Ovary (tissue), 9 donors: ENCODE measurements around the gene F8. TPM values are rescaled to one million over a fixed set of nuclear protein-coding genes. Genes with fewer than 3 reads are reported as not detected.

Experiments used
- DNase-seq, 5 donors: peaks; one replicate each; pipeline ENCODE4 v3.0.0-alpha.2; 2019 to 2020
- H3K27ac ChIP-seq, 2 donors: fragments of 200-600 bp; one replicate each; pipeline versions ENCODE4 v1.5.1 to v1.8.0; 2019 to 2022
- H3K27me3 ChIP-seq: fragments of 200-600 bp; one replicate; pipeline ENCODE4 v1.8.0; 2022
- H3K36me3 ChIP-seq: fragments of 200-600 bp; sonication (generic); one replicate; pipeline ENCODE4 v1.5.1; 2019
- H3K4me1 ChIP-seq: one replicate; pipeline ENCODE4 v1.8.1; 2013; ENCODE audit warnings: mild to moderate bottlenecking, moderate library complexity; ENCODE audit not compliant: insufficient read depth
- H3K4me3 ChIP-seq: fragments of 200-600 bp; sonication (generic); one replicate; pipeline ENCODE4 v1.5.1; 2017
- H3K9me3 ChIP-seq, 2 donors: fragments of 200-600 bp in 1 of 2; sonication (generic) in 1 of 2; one replicate each; pipeline versions ENCODE4 v1.5.1 to v1.8.1; 2013 to 2019; ENCODE audit warnings: mild to moderate bottlenecking in 1 of 2, moderate library complexity in 1 of 2
- CTCF ChIP-seq, 3 donors: fragments of 450-650 bp in 2 of 3; fragments of 200-600 bp in 1 of 3; IDR thresholded peaks; one replicate each; pipeline versions ENCODE4 v1.5.1 to v1.8.0; 2016 to 2022; ENCODE audit warnings: antibody characterized with exemption in 3 of 3, mild to moderate bottlenecking in 1 of 3
- EP300 ChIP-seq: sonication (generic); formaldehyde crosslinking; IDR thresholded peaks from one replicate; pipeline ENCODE4 v1.6.1; 2017; ENCODE audit warnings: antibody characterized with exemption
- POLR2A ChIP-seq: fragments of 450-650 bp; IDR thresholded peaks from one replicate; pipeline ENCODE4 v1.6.1; 2017; ENCODE audit warnings: antibody characterized with exemption, mild to moderate bottlenecking, moderate library complexity
- WGBS, 3 donors: extraction: QIAGEN DNeasy Blood & Tissue Kit in 1 of 3; methylation state at CpG; one replicate each; pipeline versions ENCODE4 v1.1.5 to v1.1.7; 2013 to 2017; 5-methylcytosine and 5-hydroxymethylcytosine counted together
- intact Hi-C, 4 donors: fragments of 100-400 bp; cut with DNase I; formaldehyde crosslinking; loops; one replicate each; pipeline versions ENCODE4 v1.11.0 to v1.15.1; 2022 to 2023
- polyA plus RNA-seq, 2 donors: library from polyadenylated mRNA; stranded (reverse); fragments of 200-250 nt in 1 of 2; fragments of 350-450 nt in 1 of 2; fragmentation: Illumina TruSeq in 1 of 2; extraction: RNeasy Lipid Tissue Mini Kit (QIAGEN cat#74804) in 1 of 2; gene quantifications; one replicate each; pipeline ENCODE4 v1.2.3, GENCODE V29; 2013 to 2014
- total RNA-seq, 7 donors: library from RNA; depleted of rRNA in 2 of 7; stranded (reverse); fragments of >200 nt in 2 of 7; fragmentation: NEBNext Ultra II Directional in 3 of 7; extraction: Animal tissue kit (Norgen Biotek cat#: 25700) in 3 of 7; gene quantifications; one replicate each; pipeline versions ENCODE4 v1.1.0 to v1.2.4, GENCODE V29; 2016 to 2023
- donor health status: DM: no; HTN: no; CAD: no; lungs with moderate emphysema.
- donor health status: DM: no; HTN: no; CAD: no.
- donor health status: Bipolar disorder and iron deficiency.
- donor health status: DM: yes; HTN: yes; CAD: no.
- donor health status: DM: no; HTN: no; CAD: no.
- donor health status: DM: yes; HTN: yes; CAD: no.

The F8 gene
- total and polyA plus RNA-seq, 9 donors, result 15.3 to 77.5 (median 22.2) TPM

- TF ChIP-seq EP300 (no peak), POLR2A (no peak), CTCF (IDR thresholded peaks at IDR 0.05) (no peak)
- H3K27ac ChIP-seq, result no peak overlapping the region
- DNase-seq, result no peak
- no peaks in the 10 kb centered on the region for H3K27me3 ChIP-seq
- H3K9me3 ChIP-seq, result no peaks in the 10 kb centered on the region
- no peak overlapping the region for H3K4me3 ChIP-seq
- intact Hi-C loops, result no loop called here
- H3K36me3 ChIP-seq, result no peaks in the 10 kb centered on the region
- WGBS, 3 donors, result 60 to 82% (median 71%) methylated on average over 2 of the region's 2 CpGs
- peaks cover 1% of the 10 kb centered on the region for H3K4me1 ChIP-seq
Observed at GRCh38 chrX:154802947-154803346, 219.6 kb downstream of the F8 start.

DNA sequence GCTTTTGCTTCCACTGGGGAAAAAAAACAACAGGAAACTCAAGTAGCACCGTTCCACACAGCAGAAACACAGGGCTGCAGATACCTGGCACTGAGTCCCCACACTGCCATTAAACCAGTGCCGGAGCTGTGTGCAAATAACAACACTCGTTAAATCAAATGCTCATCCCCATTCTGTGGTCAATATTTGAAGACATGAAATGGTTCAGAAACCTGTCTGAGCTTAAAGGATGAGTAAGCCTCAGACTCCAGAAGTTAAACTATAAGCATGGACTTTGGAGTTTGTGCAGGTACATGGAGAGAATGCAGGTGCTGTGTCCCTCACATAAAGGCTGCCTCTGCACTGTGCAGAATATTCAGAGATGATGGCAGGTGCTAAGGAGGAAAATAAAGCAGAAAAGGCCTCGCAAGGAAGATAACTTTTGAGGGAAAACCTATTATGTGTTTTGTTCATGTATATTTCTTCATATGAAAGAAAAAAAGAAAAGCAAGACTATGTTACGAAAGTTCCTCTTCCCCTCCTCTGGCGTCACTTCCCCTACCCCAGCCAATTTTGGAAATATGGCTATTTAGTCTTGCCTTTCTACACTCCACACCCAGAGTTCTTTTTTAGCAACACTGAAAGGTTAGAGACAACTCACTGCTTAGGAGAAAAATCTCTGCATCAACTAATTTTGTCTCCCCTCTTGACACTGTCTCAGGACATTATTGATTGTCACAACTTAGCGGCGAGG, 221.9 kb downstream of the F8 start:
- Histone ChIP-seq H3K4me1 (peaks cover 1% of the 10 kb centered on the region), H3K27me3 (no peaks in the 10 kb centered on the region), H3K9me3 (no peaks in the 10 kb centered on the region), H3K36me3 (no peaks in the 10 kb centered on the region), H3K4me3 (no peak overlapping the region), H3K27ac (no peak overlapping the region)
- intact Hi-C loops, result no loop called here
- TF ChIP-seq POLR2A (no peak), EP300 (no peak), CTCF (IDR thresholded peaks at IDR 0.05) (no peak)
- WGBS, 3 donors, result 73 to 78% (median 75%) methylated on average over 8 of the region's 8 CpGs
- no peak for DNase-seq

DNA sequence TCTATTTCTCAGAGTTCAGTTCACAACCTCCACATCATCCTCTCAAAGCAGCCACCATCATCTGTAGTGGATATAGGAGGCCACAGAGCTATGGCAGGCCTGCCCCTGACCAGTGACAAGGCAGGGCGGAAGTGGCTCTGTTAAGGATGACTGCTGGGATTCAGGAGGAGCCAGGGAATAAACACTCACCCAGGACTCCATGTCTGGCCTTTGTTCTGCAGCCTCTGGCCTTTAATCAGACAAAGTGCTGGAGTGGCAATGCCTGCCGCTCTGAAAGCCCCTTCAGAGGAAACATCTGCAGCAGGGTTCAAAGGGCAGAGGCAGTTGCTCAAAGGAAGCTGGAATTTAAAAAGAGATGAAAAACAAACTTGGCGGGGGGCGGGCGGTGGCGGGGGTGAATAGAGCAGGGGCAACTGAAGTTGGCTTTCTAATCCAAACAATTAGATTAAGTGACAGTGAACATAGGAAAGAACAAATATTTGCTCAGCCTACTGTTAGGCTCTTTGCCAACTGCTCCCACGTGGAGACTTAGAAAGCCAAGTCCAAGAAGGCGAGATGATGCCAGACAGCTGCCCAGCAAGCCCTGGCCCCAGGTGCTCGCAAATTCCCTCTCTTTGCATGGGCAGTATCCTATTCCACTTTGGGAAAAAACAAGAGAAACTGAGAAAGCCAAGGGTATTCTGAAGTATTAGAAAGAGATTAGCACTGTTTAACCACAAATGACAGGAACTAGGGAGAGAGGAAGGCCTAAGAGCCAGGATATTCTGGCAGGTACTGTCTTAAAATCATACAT, 222.8 kb downstream of the F8 start:
- no peak for TF ChIP-seq CTCF (IDR thresholded peaks at IDR 0.05)
- no peak for TF ChIP-seq EP300
- no peak for TF ChIP-seq POLR2A

DNA sequence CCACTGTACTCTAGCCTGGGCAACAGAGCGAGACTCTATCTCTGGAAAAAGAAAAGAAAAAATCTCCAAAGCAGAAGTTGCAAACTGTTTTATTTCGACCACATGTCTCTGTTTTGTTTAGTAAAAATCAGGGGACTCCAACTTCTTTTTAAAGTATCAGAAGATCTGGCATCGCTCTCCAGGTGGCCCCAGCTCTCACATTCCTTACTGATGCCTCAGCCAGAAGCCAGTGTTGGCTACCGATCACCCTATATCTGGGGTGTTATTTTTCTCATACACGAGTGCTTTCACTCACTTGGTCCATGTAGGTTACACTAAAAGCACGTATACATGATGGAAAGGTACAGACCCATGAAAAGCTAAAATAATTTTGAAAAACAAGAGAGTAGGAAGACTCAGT, 225.5 kb downstream of the F8 start:
- 65 to 72% (median 68%) methylated on average over 6 of the region's 6 CpGs for WGBS, 3 donors
- no peaks in the 10 kb centered on the region for H3K4me1 ChIP-seq
- intact Hi-C loops, result no loop called here

More for the DNA sequence above, 222.8 kb downstream of the F8 start:
- no peak overlapping the region for H3K27ac ChIP-seq
- no peak for DNase-seq
- WGBS, 3 donors, result 38 to 57% (median 48%) methylated on average over 9 of the region's 9 CpGs
- peaks cover 1% of the 10 kb centered on the region for H3K4me1 ChIP-seq
- no peaks in the 10 kb centered on the region for H3K27me3 ChIP-seq
- intact Hi-C loops, result no loop called here
- H3K36me3 ChIP-seq, result no peaks in the 10 kb centered on the region
- no peak overlapping the region for H3K4me3 ChIP-seq
- no peaks in the 10 kb centered on the region for H3K9me3 ChIP-seq

More for the DNA sequence above, 225.5 kb downstream of the F8 start:
- TF ChIP-seq EP300 (no peak), POLR2A (no peak), CTCF (IDR thresholded peaks at IDR 0.05) (no peak)
- H3K9me3 ChIP-seq, result no peaks in the 10 kb centered on the region
- H3K36me3 ChIP-seq, result no peaks in the 10 kb centered on the region
- no peaks in the 10 kb centered on the region for H3K27me3 ChIP-seq
- no peak overlapping the region for H3K27ac ChIP-seq
- DNase-seq, result no peak
- no peak overlapping the region for H3K4me3 ChIP-seq
